Measurements from ENCODE around the gene ATP6V0C. TPM values are rescaled to one million over a fixed set of nuclear protein-coding genes. Genes with fewer than 3 reads are reported as not detected.
"Not testable (repeated sequence)": the region's sequence is repeated elsewhere in the genome, so short reads cannot be mapped to it uniquely, and the experiment has no call there.

The ATP6V0C gene
- total RNA-seq, 1 donor from 2014 or later, result 8.8 TPM

GRCh38 chr16:2541409-2541808, 27.7 kb downstream of the ATP6V0C start:
- not testable (repeated sequence) for DNase-seq (ENCODE audit: low read depth, low spot score)

- DNase-seq (ENCODE audit: low read depth, low spot score), result not testable (repeated sequence)
These were observed 30.0 kb downstream of the ATP6V0C start for GRCh38 chr16:2543771-2544170.

- not testable (repeated sequence) for DNase-seq (ENCODE audit: low read depth, low spot score)
These were observed 36.6 kb downstream of the ATP6V0C start for GRCh38 chr16:2550283-2550878.

GRCh38 chr16:2551420-2551889, 37.7 kb downstream of the ATP6V0C start:
- DNase-seq (ENCODE audit: low read depth, low spot score), result not testable (repeated sequence)

GRCh38 chr16:2554709-2555425, 41.1 kb downstream of the ATP6V0C start:
- DNase-seq (ENCODE audit: low read depth, low spot score), result not testable (repeated sequence)

GRCh38 chr16:2557150-2557549, 43.4 kb downstream of the ATP6V0C start:
- DNase-seq (ENCODE audit: low read depth, low spot score), result not testable (repeated sequence)

GRCh38 chr16:2560131-2560797, 46.5 kb downstream of the ATP6V0C start:
- not testable (repeated sequence) for DNase-seq (ENCODE audit: low read depth, low spot score)

GRCh38 chr16:2560798-2561133, 47.0 kb downstream of the ATP6V0C start:
- not testable (repeated sequence) for DNase-seq (ENCODE audit: low read depth, low spot score)

- DNase-seq (ENCODE audit: low read depth, low spot score), result not testable (repeated sequence)
These were observed 53.8 kb downstream of the ATP6V0C start for GRCh38 chr16:2567506-2567905.

GRCh38 chr16:2568573-2568972, 54.8 kb downstream of the ATP6V0C start:
- DNase-seq (ENCODE audit: low read depth, low spot score), result not testable (repeated sequence)

Other genes with a start within 250 kb of the ATP6V0C start
- gene RNPS1, start 245.8 kb upstream of the ATP6V0C start, total RNA-seq, result 64.5 and 77.5 TPM in 2 replicates
- gene ABCA3, start 173.2 kb upstream of the ATP6V0C start, total RNA-seq, result 26.2 and 31.5 TPM in 2 replicates
- 32.3 and 60.7 TPM in 2 replicates for gene CCNF, start 84.5 kb upstream of the ATP6V0C start, total RNA-seq
- 6.6 and 9.5 TPM in 2 replicates for gene TEDC2, start 53.8 kb upstream of the ATP6V0C start, total RNA-seq
- gene NTN3, start 42.7 kb upstream of the ATP6V0C start, total RNA-seq, result not detected in 2 replicates
- 12.8 and 20.1 TPM in 2 replicates for gene TBC1D24, start 38.8 kb upstream of the ATP6V0C start, total RNA-seq
- 30.2 and 36.6 TPM in 2 replicates for gene AMDHD2, start 6.4 kb downstream of the ATP6V0C start, total RNA-seq
- gene CEMP1, start 17.5 kb downstream of the ATP6V0C start, total RNA-seq, result not detected in 2 replicates
- 14.2 and 23.8 TPM in 2 replicates for gene PDPK1, start 24.1 kb downstream of the ATP6V0C start, total RNA-seq
- 26.0 and 27.2 TPM in 2 replicates for gene KCTD5, start 168.6 kb downstream of the ATP6V0C start, total RNA-seq
- 0.07 and 0.33 TPM in 2 replicates for gene PRSS27, start 206.3 kb downstream of the ATP6V0C start, total RNA-seq
- 38.5 and 43.9 TPM in 2 replicates for gene SRRM2, start 238.7 kb downstream of the ATP6V0C start, total RNA-seq

Measured in pulmonary artery endothelial cell (primary cell).